SK-N-MC (cell line): ENCODE results near the gene CATSPERZ.

ENCODE experiments used
- DNase-seq: peaks from one replicate; pipeline ENCODE4 v3.0.0-alpha.2; 2011; ENCODE audit warnings: low read depth, low spot score
- H3K27ac ChIP-seq: fragments of 200-600 bp; sonication (generic); 2 replicates; pipeline ENCODE4 v1.5.1; 2016; ENCODE audit warnings: mixed run types
- H3K36me3 ChIP-seq: fragments of 200-600 bp; sonication (generic); 2 replicates; pipeline ENCODE4 v1.6.1; 2017; ENCODE audit warnings: antibody characterized with exemption, low read length, mixed read lengths; ENCODE audit not compliant: insufficient read depth
- H3K4me3 ChIP-seq: fragments of 200-600 bp; sonication (generic); 2 replicates; pipeline ENCODE4 v1.5.1; 2016
- H3K9ac ChIP-seq: fragments of 200-600 bp; sonication (generic); 2 replicates; pipeline ENCODE4 v1.8.0; 2017; ENCODE audit warnings: mixed run types, mixed read lengths; ENCODE audit not compliant: insufficient read length
- H3K9me3 ChIP-seq: fragments of 200-600 bp; sonication (generic); 2 replicates; pipeline ENCODE4 v1.6.1; 2017; ENCODE audit warnings: low read depth, mild to moderate bottlenecking, antibody characterized with exemption, low read length, moderate library complexity, mixed read lengths
- EZH2 ChIP-seq: fragments of 200-600 bp; sonication (generic); IDR thresholded peaks from one replicate; pipeline ENCODE4 v1.6.1; 2017; ENCODE audit warnings: antibody characterized with exemption
- FOXP2 ChIP-seq: optimal IDR thresholded peaks from 2 replicates; pipeline ENCODE3; 2011; ENCODE audit warnings: mild to moderate bottlenecking, moderate library complexity; ENCODE audit not compliant: insufficient read depth; ENCODE audit errors: extremely low read length, control extremely low read depth
- POLR2AphosphoS5 ChIP-seq: IDR thresholded peaks from 2 replicates; pipeline ENCODE4 v1.6.1; 2012; ENCODE audit warnings: mild to moderate bottlenecking, low read depth, low read length, borderline replicate concordance

CATSPERZ gene

GRCh38 chr11:64255135-64256128 is 44.7 kb upstream of the CATSPERZ start:
- no peak for DNase-seq
- TF ChIP-seq EZH2 (no peak), POLR2AphosphoS5 (no peak), FOXP2 (no peak)
- Histone ChIP-seq H3K9me3 (no peaks in the 10 kb centered on the region), H3K27ac (no peak overlapping the region), H3K9ac (no peak overlapping the region), H3K4me3 (no peak overlapping the region), H3K36me3 (peaks cover 31% of the 10 kb centered on the region; the same call in 1 of the 2 replicates)

DNA sequence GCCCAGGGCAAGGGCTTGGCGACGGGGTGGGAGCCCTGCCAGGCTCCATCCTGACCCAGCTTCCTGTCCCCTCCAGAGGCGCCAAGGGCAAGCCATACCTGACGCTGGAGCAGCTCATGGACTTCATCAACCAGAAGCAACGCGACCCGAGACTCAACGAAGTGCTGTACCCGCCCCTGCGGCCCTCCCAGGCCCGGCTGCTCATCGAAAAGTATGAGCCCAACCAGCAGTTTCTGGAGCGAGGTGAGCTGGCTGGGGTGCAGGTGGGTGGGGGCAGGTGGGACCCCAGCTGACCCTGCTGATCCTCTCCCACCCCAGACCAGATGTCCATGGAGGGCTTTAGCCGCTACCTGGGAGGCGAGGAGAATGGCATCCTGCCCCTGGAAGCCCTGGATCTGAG is 43.9 kb upstream of the CATSPERZ start:
- H3K9me3 ChIP-seq, result no peaks in the 10 kb centered on the region
- no peak overlapping the region for H3K4me3 ChIP-seq
- H3K27ac ChIP-seq, result no peak overlapping the region
- peaks cover 31% of the 10 kb centered on the region; the same call in 1 of the 2 replicates for H3K36me3 ChIP-seq
- no peak for DNase-seq
- TF ChIP-seq EZH2, result no peak
- H3K9ac ChIP-seq, result no peak overlapping the region

DNA sequence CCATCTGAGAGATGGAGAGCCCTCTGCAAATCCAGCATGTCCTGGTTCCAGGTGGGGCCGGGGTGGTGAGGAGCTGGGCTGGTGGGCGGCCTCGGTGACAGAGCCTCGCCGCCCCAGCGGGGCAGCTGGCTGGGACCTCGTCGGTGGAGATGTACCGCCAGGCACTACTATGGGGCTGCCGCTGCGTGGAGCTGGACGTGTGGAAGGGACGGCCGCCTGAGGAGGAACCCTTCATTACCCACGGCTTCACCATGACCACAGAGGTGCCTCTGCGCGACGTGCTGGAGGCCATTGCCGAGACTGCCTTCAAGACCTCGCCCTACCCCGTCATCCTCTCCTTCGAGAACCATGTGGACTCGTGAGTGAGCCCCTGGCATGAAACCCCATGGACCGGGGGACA is 41.8 kb upstream of the CATSPERZ start:
- no peak for DNase-seq
- no peak overlapping the region for H3K9ac ChIP-seq
- TF ChIP-seq FOXP2, result no peak
- TF ChIP-seq POLR2AphosphoS5, result no peak
- TF ChIP-seq EZH2, result no peak
- peaks cover 43% of the 10 kb centered on the region; the same call in 1 of the 2 replicates for H3K36me3 ChIP-seq
- no peak overlapping the region for H3K27ac ChIP-seq
- H3K9me3 ChIP-seq, result no peaks in the 10 kb centered on the region
- no peak overlapping the region for H3K4me3 ChIP-seq

DNA sequence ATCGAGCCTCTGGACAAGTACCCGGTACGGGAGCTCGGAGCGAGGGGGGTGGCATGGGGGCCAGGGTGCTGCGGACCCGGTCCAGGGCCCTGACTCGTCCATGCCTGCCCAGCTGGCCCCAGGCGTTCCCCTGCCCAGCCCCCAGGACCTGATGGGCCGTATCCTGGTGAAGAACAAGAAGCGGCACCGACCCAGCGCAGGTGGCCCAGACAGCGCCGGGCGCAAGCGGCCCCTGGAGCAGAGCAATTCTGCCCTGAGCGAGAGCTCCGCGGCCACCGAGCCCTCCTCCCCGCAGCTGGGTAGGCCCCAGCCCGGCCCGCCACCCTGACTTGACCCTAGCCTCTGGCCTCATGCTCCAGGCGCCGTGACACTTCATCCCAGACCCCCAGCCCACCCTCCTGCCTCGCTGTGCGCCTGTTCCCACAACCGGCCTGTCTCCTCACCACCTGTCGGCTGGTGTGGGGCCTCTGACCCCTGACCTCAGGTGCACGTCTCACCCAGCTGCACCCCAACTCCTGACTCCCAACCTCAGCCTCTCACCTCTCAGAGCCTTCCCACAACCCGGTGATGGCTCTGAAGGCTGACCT is 41.1 kb upstream of the CATSPERZ start:
- no peak overlapping the region for H3K9ac ChIP-seq
- H3K36me3 ChIP-seq, result peaks cover 50% of the 10 kb centered on the region; the same call in 1 of the 2 replicates
- TF ChIP-seq POLR2AphosphoS5 (no peak), FOXP2 (no peak), EZH2 (no peak)
- no peak overlapping the region for H3K4me3 ChIP-seq
- no peak for DNase-seq
- no peaks in the 10 kb centered on the region for H3K9me3 ChIP-seq
- H3K27ac ChIP-seq, result no peak overlapping the region

DNA sequence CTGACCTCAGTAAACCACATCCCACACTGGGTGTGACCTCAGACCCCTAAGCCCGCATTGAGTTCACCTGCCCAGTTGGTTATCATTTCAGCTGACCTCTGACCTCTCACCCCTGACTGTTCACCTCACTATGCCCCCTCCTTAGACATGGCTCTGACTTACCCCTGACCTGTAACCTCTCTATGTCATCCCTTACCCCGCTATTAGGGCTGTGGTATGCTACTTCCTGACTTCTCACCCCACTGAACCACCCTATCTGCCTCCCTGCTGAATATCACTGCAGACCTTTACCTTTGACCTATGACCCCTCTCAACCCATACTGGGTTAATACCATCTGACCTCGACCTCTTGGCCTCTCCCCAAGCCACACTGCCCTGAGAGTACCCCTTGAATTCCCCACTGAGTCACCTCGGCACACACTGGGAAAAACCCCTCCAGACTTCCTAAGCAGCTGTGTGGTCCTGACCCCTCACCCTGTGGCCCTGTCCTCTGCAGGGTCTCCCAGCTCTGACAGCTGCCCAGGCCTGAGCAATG is 40.6 kb upstream of the CATSPERZ start:
- no peak for DNase-seq
- no peak overlapping the region for H3K9ac ChIP-seq
- no peak overlapping the region for H3K4me3 ChIP-seq
- no peak for TF ChIP-seq FOXP2
- no peak for TF ChIP-seq EZH2
- TF ChIP-seq POLR2AphosphoS5, result no peak
- H3K36me3 ChIP-seq, result peaks cover 51% of the 10 kb centered on the region; the same call in 1 of the 2 replicates
- H3K27ac ChIP-seq, result no peak overlapping the region
- H3K9me3 ChIP-seq, result no peaks in the 10 kb centered on the region

GRCh38 chr11:64260147-64260708 is 39.9 kb upstream of the CATSPERZ start:
- Histone ChIP-seq H3K36me3 (peaks cover 49% of the 10 kb centered on the region; the same call in 1 of the 2 replicates), H3K9ac (no peak overlapping the region), H3K27ac (no peak overlapping the region), H3K9me3 (no peaks in the 10 kb centered on the region), H3K4me3 (no peak overlapping the region)
- DNase-seq, result no peak
- TF ChIP-seq FOXP2, result no peak
- no peak for TF ChIP-seq POLR2AphosphoS5
- TF ChIP-seq EZH2, result no peak

- H3K9me3 ChIP-seq, result no peaks in the 10 kb centered on the region
- no peak overlapping the region for H3K4me3 ChIP-seq
- TF ChIP-seq FOXP2 (no peak), POLR2AphosphoS5 (no peak), EZH2 (no peak)
- no peak overlapping the region for H3K9ac ChIP-seq
- H3K36me3 ChIP-seq, result peaks cover 40% of the 10 kb centered on the region; the same call in 1 of the 2 replicates
- H3K27ac ChIP-seq, result no peak overlapping the region
- no peak for DNase-seq
Observed at GRCh38 chr11:64261556-64262080, 38.5 kb upstream of the CATSPERZ start.
